OCI-LY7 (cell line): ENCODE measurements around the gene F2. TPM values are rescaled to one million over a fixed set of nuclear protein-coding genes. Genes with fewer than 3 reads are reported as not detected.

Experiments
- BruUV-seq: library from RNA; stranded (reverse); fragments of 400-500 nt; replicated peaks from 2 replicates; lab custom pipeline; 2021; lab: Mats Ljungman, UMichigan
- CTCF ChIA-PET: fragments of 300-600 bp; sonication (Branson Sonifier 250); formaldehyde crosslinking; loops from one replicate; lab custom pipeline; 2022; ENCODE audit warnings: antibody characterized with exemption; ENCODE audit not compliant: unreplicated experiment; lab: Charles Lee
- POLR2A ChIA-PET: fragments of 300-600 bp; sonication (Branson Sonifier 250); formaldehyde crosslinking; loops from one replicate; lab custom pipeline; 2022; ENCODE audit warnings: antibody characterized with exemption; lab: Charles Lee
- DNase-seq: peaks from one replicate; pipeline ENCODE4 v3.0.0-alpha.2; 2015; ENCODE audit warnings: low spot score
- H2AFZ ChIP-seq: fragments of 200-600 bp; sonication (generic), shearing (Covaris generic); 2 replicates; pipeline ENCODE4 v1.6.1; 2014; ENCODE audit warnings: mild to moderate bottlenecking, antibody characterized with exemption, low read length, moderate library complexity
- H3K27ac ChIP-seq: fragments of 200-600 bp; sonication (generic); 2 replicates; pipeline ENCODE4 v1.5.1; 2014; ENCODE audit warnings: mixed run types, low read depth, mild to moderate bottlenecking, moderate library complexity, low read length, inconsistent platforms; ENCODE audit not compliant: poor library complexity, severe bottlenecking
- H3K36me3 ChIP-seq: fragments of 200-600 bp; sonication (generic); 2 replicates; pipeline ENCODE4 v1.6.1; 2014; ENCODE audit warnings: mild to moderate bottlenecking, antibody characterized with exemption, low read length, moderate library complexity, mixed read lengths; ENCODE audit not compliant: insufficient read depth
- H3K4me1 ChIP-seq: fragments of 200-600 bp; sonication (generic); 2 replicates; pipeline ENCODE4 v1.5.1; 2014; ENCODE audit warnings: mild to moderate bottlenecking, low read length; ENCODE audit not compliant: insufficient read depth, poor library complexity, severe bottlenecking
- H3K4me2 ChIP-seq: fragments of 200-600 bp; sonication (generic); 2 replicates; pipeline ENCODE4 v1.6.1; 2014; ENCODE audit warnings: mild to moderate bottlenecking, low read length
- H3K4me3 ChIP-seq: fragments of 200-600 bp; sonication (generic); 2 replicates; pipeline ENCODE4 v1.5.1; 2014; ENCODE audit warnings: mild to moderate bottlenecking, low read depth, low read length; ENCODE audit not compliant: poor library complexity, severe bottlenecking
- H3K79me2 ChIP-seq: fragments of 200-600 bp; sonication (generic); 2 replicates; pipeline ENCODE4 v1.6.1; 2016; ENCODE audit warnings: low read depth, mild to moderate bottlenecking, low read length, moderate library complexity, mixed read lengths; ENCODE audit not compliant: insufficient read depth
- H3K9me2 ChIP-seq: fragments of 200-600 bp; sonication (generic); 2 replicates; pipeline ENCODE4 v1.6.1; 2016; ENCODE audit warnings: mild to moderate bottlenecking, low read length, mixed read lengths; ENCODE audit not compliant: insufficient read depth
- H3K9me3 ChIP-seq: fragments of 200-600 bp; sonication (generic); 2 replicates; pipeline ENCODE4 v1.6.1; 2014; ENCODE audit warnings: mild to moderate bottlenecking, mixed run types, low read length, mixed read lengths
- H4K20me1 ChIP-seq: fragments of 200-600 bp; sonication (generic); 2 replicates; pipeline ENCODE4 v1.6.1; 2014; ENCODE audit warnings: mild to moderate bottlenecking, antibody characterized with exemption, low read length, moderate library complexity, mixed read lengths; ENCODE audit not compliant: insufficient read depth
- CTCF ChIP-seq: fragments of 200-600 bp; sonication (generic); conservative IDR thresholded peaks from 2 replicates; pipeline ENCODE4 v1.5.1; 2014; ENCODE audit warnings: mild to moderate bottlenecking, antibody characterized with exemption, low read length, moderate library complexity, mixed read lengths
- EZH2phosphoT487 ChIP-seq: fragments of 200-600 bp; sonication (generic); IDR thresholded peaks from 2 replicates; pipeline ENCODE4 v1.6.1; 2018; ENCODE audit warnings: low read depth, borderline replicate concordance, mild to moderate bottlenecking, mixed run types, antibody characterized with exemption, low read length, moderate library complexity, mixed read lengths
- intact Hi-C: fragments of 100-400 bp; cut with micrococcal nuclease; formaldehyde crosslinking; loops from one replicate; pipeline ENCODE4 v1.10.0; 2022; ENCODE audit not compliant: unreplicated experiment
- total RNA-seq, 2 experiments: library from RNA; depleted of rRNA in 1 of 2; stranded (reverse); fragments of >200 nt in 1 of 2; shearing (Covaris generic) in 1 of 2; gene quantifications; 2 replicates each; pipeline ENCODE4 v1.2.3, GENCODE V29; 2014 to 2022

F2 gene
- total RNA-seq, 2 experiments from 2014 or later = 0.48 TPM; not detected in 1

- H2AFZ ChIP-seq = no peak overlapping the region
- no peak overlapping the region for H3K4me3 ChIP-seq
- H3K79me2 ChIP-seq = no peaks in the 10 kb centered on the region
- no peaks in the 10 kb centered on the region for H4K20me1 ChIP-seq
- intact Hi-C loops = no loop called here
- no peaks in the 10 kb centered on the region for H3K9me3 ChIP-seq
- peaks cover 96% of the 10 kb centered on the region for H3K36me3 ChIP-seq
- DNase-seq = no peak
- no peaks in the 10 kb centered on the region for H3K4me1 ChIP-seq
- CTCF ChIA-PET = no interaction called here
- BruUV-seq = no TSS peak
- TF ChIP-seq EZH2phosphoT487 = no peak
- no peak for TF ChIP-seq CTCF
- H3K4me2 ChIP-seq = no peak overlapping the region
- no peak overlapping the region for H3K27ac ChIP-seq
- POLR2A ChIA-PET = interaction anchor here (3.9 kb wide), 1 partner anchor 8 kb away, joined by 14 read pairs; no protein-coding TSS in a partner anchor
- no peaks in the 10 kb centered on the region for H3K9me2 ChIP-seq
Observed at GRCh38 chr11:46759196-46759595, 40.2 kb downstream of the F2 start.

GRCh38 chr11:46760429-46761128 is 41.6 kb downstream of the F2 start:
- H4K20me1 ChIP-seq = no peaks in the 10 kb centered on the region
- peaks cover 97% of the 10 kb centered on the region for H3K36me3 ChIP-seq
- H2AFZ ChIP-seq = no peak overlapping the region
- no peaks in the 10 kb centered on the region for H3K9me3 ChIP-seq
- H3K4me3 ChIP-seq = no peak overlapping the region
- H3K4me2 ChIP-seq = no peak overlapping the region
- H3K4me1 ChIP-seq = no peaks in the 10 kb centered on the region
- H3K27ac ChIP-seq = no peak overlapping the region
- no peak for DNase-seq
- no peak for TF ChIP-seq CTCF
- no peak for TF ChIP-seq EZH2phosphoT487
- BruUV-seq = no TSS peak
- intact Hi-C loops = no loop called here
- POLR2A ChIA-PET = interaction anchor here (0.6 to 3.9 kb wide), 3 partner anchors 9 to 39 kb away, joined by 3 to 14 read pairs (median 3); no protein-coding TSS in a partner anchor
- H3K79me2 ChIP-seq = no peaks in the 10 kb centered on the region
- CTCF ChIA-PET = no interaction called here
- H3K9me2 ChIP-seq = no peaks in the 10 kb centered on the region

GRCh38 chr11:46761807-46762206 is 42.8 kb downstream of the F2 start:
- no peaks in the 10 kb centered on the region for H3K9me3 ChIP-seq
- intact Hi-C loops = no loop called here
- TF ChIP-seq EZH2phosphoT487 (no peak), CTCF (no peak)
- no peaks in the 10 kb centered on the region for H3K4me1 ChIP-seq
- no peak overlapping the region for H2AFZ ChIP-seq
- CTCF ChIA-PET = no interaction called here
- POLR2A ChIA-PET = interaction anchor here (3.9 kb wide), 1 partner anchor 10 kb away, joined by 14 read pairs; no protein-coding TSS in a partner anchor
- H3K4me3 ChIP-seq = no peak overlapping the region
- no TSS peak for BruUV-seq
- no peak overlapping the region for H3K27ac ChIP-seq
- no peak overlapping the region for H3K4me2 ChIP-seq
- peaks cover 97% of the 10 kb centered on the region for H3K36me3 ChIP-seq
- H3K79me2 ChIP-seq = no peaks in the 10 kb centered on the region
- H4K20me1 ChIP-seq = no peaks in the 10 kb centered on the region
- DNase-seq = no peak
- no peaks in the 10 kb centered on the region for H3K9me2 ChIP-seq
